HCT116 (cell line): ENCODE measurements around the gene PCBP3. TPM values are rescaled to one million over a fixed set of nuclear protein-coding genes. Genes with fewer than 3 reads are reported as not detected.

Experiments
- ATAC-seq: fragments of 200-7000 bp; cut with Tn5 transposase; 2 replicates; pipeline ENCODE4 v1.9.1; 2020; ENCODE audit warnings: mild to moderate bottlenecking, moderate library complexity
- BruUV-seq: library from RNA; stranded (reverse); fragments of 400-500 nt; replicated peaks from 2 replicates; lab custom pipeline; 2021; lab: Mats Ljungman, UMichigan
- CTCF ChIA-PET: fragments of 300-600 bp; sonication (Branson Sonifier 250); formaldehyde crosslinking; loops from one replicate; lab custom pipeline; 2021; ENCODE audit warnings: antibody characterized with exemption; lab: Charles Lee
- POLR2A ChIA-PET: fragments of 300-600, 350-600 bp; sonication (Branson Sonifier 250); formaldehyde crosslinking; loops from one replicate; lab custom pipeline; 2021; ENCODE audit warnings: antibody characterized with exemption; lab: Charles Lee
- RAD21 ChIA-PET, 2 experiments: fragments of 300-600 bp; sonication (Branson Sonifier 250); formaldehyde crosslinking; loops; one replicate each; lab custom pipeline; 2023; ENCODE audit warnings: low total read pairs in 2 of 2; ENCODE audit not compliant: uncharacterized antibody in 2 of 2, unreplicated experiment in 2 of 2, low non-redundant PET in 1 of 2; lab: Charles Lee
- DNase-seq: peaks from one replicate; pipeline ENCODE4 v3.0.0-alpha.2; 2010; ENCODE audit warnings: low read depth, low spot score
- H2AFZ ChIP-seq: fragments of 200-600 bp; shearing (Covaris generic), sonication (generic); 2 replicates; pipeline ENCODE4 v1.6.1; 2017; ENCODE audit warnings: low read depth, mixed run types, mixed read lengths, antibody characterized with exemption, low read length; ENCODE audit not compliant: poor library complexity, severe bottlenecking
- H3K27ac ChIP-seq: 2 replicates; pipeline ENCODE4 v1.5.1; 2012; ENCODE audit warnings: low read depth, low read length
- H3K27me3 ChIP-seq: fragments of 200-600 bp; sonication (generic); 2 replicates; pipeline ENCODE4 v1.6.1; 2016; ENCODE audit warnings: mixed run types, low read length, mixed read lengths; ENCODE audit not compliant: insufficient read depth
- H3K36me3 ChIP-seq, 2 experiments: fragments of 200-500 bp in 1 of 2; fragments of 200-600 bp in 1 of 2; sonication (Bioruptor generic) in 1 of 2; sonication (generic) in 1 of 2; 2 replicates each; pipeline versions ENCODE4 v1.5.1 to v1.6.1; 2014 to 2016; ENCODE audit warnings: low read length in 2 of 2, inconsistent platforms in 1 of 2, mixed read lengths in 1 of 2, mixed run types in 1 of 2; ENCODE audit not compliant: insufficient read depth in 2 of 2, control insufficient read depth in 1 of 2
- H3K4me1 ChIP-seq, 2 experiments: fragments of 200-600 bp in 1 of 2; sonication (generic) in 1 of 2; 2 replicates each; pipeline versions ENCODE4 v1.5.1 to v1.6.1; 2012 to 2017; ENCODE audit warnings: low read length in 2 of 2, inconsistent platforms in 1 of 2, mild to moderate bottlenecking in 1 of 2, mixed read lengths in 1 of 2, mixed run types in 1 of 2, moderate library complexity in 1 of 2; ENCODE audit not compliant: insufficient read depth in 2 of 2, control insufficient read depth in 1 of 2
- H3K4me2 ChIP-seq: fragments of 200-600 bp; sonication (generic); 2 replicates; pipeline ENCODE4 v1.6.1; 2017; ENCODE audit warnings: mixed run types, low read length, mixed read lengths
- H3K4me3 ChIP-seq, 2 experiments: fragments of 200-600 bp in 1 of 2; sonication (generic) in 1 of 2; replicated peaks in 1 of 2; 2 replicates each; pipeline ENCODE4 v1.5.1; 2011 to 2016; ENCODE audit warnings: low read length in 2 of 2, control low read depth in 1 of 2, low read depth in 1 of 2, mild to moderate bottlenecking in 1 of 2, mixed read lengths in 1 of 2, mixed run types in 1 of 2
- H3K79me2 ChIP-seq: fragments of 200-600 bp; sonication (generic); 2 replicates; pipeline ENCODE4 v1.6.1; 2017; ENCODE audit warnings: mild to moderate bottlenecking, mixed run types, low read length, moderate library complexity, mixed read lengths; ENCODE audit not compliant: insufficient read depth
- H3K9ac ChIP-seq: fragments of 200-600 bp; sonication (generic); 2 replicates; pipeline ENCODE4 v1.6.1; 2016; ENCODE audit warnings: low read length, mixed read lengths
- H3K9me2 ChIP-seq: fragments of 200-600 bp; sonication (generic), shearing (Covaris generic); 2 replicates; pipeline ENCODE4 v1.6.1; 2017; ENCODE audit warnings: mixed run types, mild to moderate bottlenecking, moderate library complexity; ENCODE audit not compliant: insufficient read depth
- H3K9me3 ChIP-seq, 2 experiments: fragments of 200-500 bp in 1 of 2; fragments of 200-600 bp in 1 of 2; sonication (Bioruptor generic) in 1 of 2; sonication (generic) in 1 of 2; 2 replicates each; pipeline ENCODE4 v1.6.1; 2014 to 2017; ENCODE audit warnings: low read length in 2 of 2, mixed read lengths in 2 of 2, inconsistent platforms in 1 of 2, low read depth in 1 of 2, mild to moderate bottlenecking in 1 of 2, mixed run types in 1 of 2, moderate library complexity in 1 of 2; ENCODE audit not compliant: control insufficient read depth in 1 of 2, insufficient read depth in 1 of 2
- H4K20me1 ChIP-seq: fragments of 200-600 bp; sonication (generic), shearing (Covaris generic); 2 replicates; pipeline ENCODE4 v1.6.1; 2017; ENCODE audit warnings: mixed run types, mild to moderate bottlenecking, moderate library complexity; ENCODE audit not compliant: insufficient read depth
- CEBPB ChIP-seq: IDR thresholded peaks from 2 replicates; pipeline ENCODE4 v1.6.1; 2012; ENCODE audit warnings: low read depth
- CTCF ChIP-seq, 3 experiments: fragments of 200-600 bp in 1 of 3; sonication (generic) in 1 of 3; IDR thresholded peaks in 2 of 3; conservative IDR thresholded peaks in 1 of 3; 2 replicates each; pipeline ENCODE4 v1.5.1; 2012 to 2017; ENCODE audit warnings: low read depth in 2 of 3, low read length in 2 of 3, antibody characterized with exemption in 1 of 3, borderline replicate concordance in 1 of 3, control low read depth in 1 of 3, mild to moderate bottlenecking in 1 of 3, mixed read lengths in 1 of 3, mixed run types in 1 of 3, moderate library complexity in 1 of 3; ENCODE audit not compliant: insufficient read depth in 1 of 3
- EGR1 ChIP-seq: IDR thresholded peaks from 2 replicates; pipeline ENCODE4 v1.6.1; 2012; ENCODE audit warnings: low read depth
- ELF1 ChIP-seq: IDR thresholded peaks from 2 replicates; pipeline ENCODE4 v1.6.1; 2012; ENCODE audit warnings: low read depth, borderline replicate concordance
- EZH2phosphoT487 ChIP-seq: fragments of 200-600 bp; IDR thresholded peaks from 2 replicates; pipeline ENCODE4 v1.6.1; 2018; ENCODE audit warnings: antibody characterized with exemption, borderline replicate concordance
- FOSL1 ChIP-seq: IDR thresholded peaks from 2 replicates; pipeline ENCODE4 v1.6.1; 2012; ENCODE audit warnings: low read depth
- JUND ChIP-seq: IDR thresholded peaks from 2 replicates; pipeline ENCODE4 v1.6.1; 2012
- MAX ChIP-seq: IDR thresholded peaks from 2 replicates; pipeline ENCODE4 v1.6.1; 2012
- POLR2A ChIP-seq: IDR thresholded peaks from 2 replicates; pipeline ENCODE4 v1.7.0; 2011; ENCODE audit warnings: borderline replicate concordance; ENCODE audit not compliant: insufficient read depth, insufficient read length; ENCODE audit errors: extremely low read depth
- POLR2AphosphoS5 ChIP-seq: IDR thresholded peaks from 2 replicates; pipeline ENCODE4 v1.6.1; 2011; ENCODE audit warnings: mild to moderate bottlenecking, low read depth, low read length, moderate library complexity
- RAD21 ChIP-seq: IDR thresholded peaks from 2 replicates; pipeline ENCODE4 v1.6.1; 2012; ENCODE audit warnings: low read depth, mild to moderate bottlenecking
- REST ChIP-seq: IDR thresholded peaks from 2 replicates; pipeline ENCODE4 v1.6.1; 2012; ENCODE audit warnings: low read depth
- SIN3A ChIP-seq: IDR thresholded peaks from 2 replicates; pipeline ENCODE4 v1.6.1; 2012; ENCODE audit warnings: low read depth
- SP1 ChIP-seq: IDR thresholded peaks from 2 replicates; pipeline ENCODE4 v1.6.1; 2012; ENCODE audit warnings: low read depth
- SRF ChIP-seq: IDR thresholded peaks from 2 replicates; pipeline ENCODE4 v1.6.1; 2012; ENCODE audit warnings: low read depth
- YY1 ChIP-seq: IDR thresholded peaks from 2 replicates; pipeline ENCODE4 v1.6.1; 2011; ENCODE audit warnings: low read length, low read depth, moderate library complexity, mild to moderate bottlenecking; ENCODE audit not compliant: insufficient replicate concordance; ENCODE audit errors: extremely low read depth
- ZBTB33 ChIP-seq: IDR thresholded peaks from 2 replicates; pipeline ENCODE4 v1.6.1; 2011; ENCODE audit warnings: mild to moderate bottlenecking, low read length, moderate library complexity; ENCODE audit not compliant: insufficient replicate concordance; ENCODE audit errors: extremely low read depth
- ZFX ChIP-seq: fragments of 450-650 bp; IDR thresholded peaks from 2 replicates; pipeline ENCODE4 v1.6.1; 2017
- intact Hi-C: fragments of 100-400 bp; cut with micrococcal nuclease; formaldehyde crosslinking; loops from 2 replicates; pipeline ENCODE4 v1.10.0; 2022
- total RNA-seq: library from RNA; stranded (reverse); gene quantifications from one replicate; pipeline ENCODE4 v1.2.1, GENCODE V29; 2021; ENCODE audit not compliant: unreplicated experiment

PCBP3 gene
- total RNA-seq, 1 experiment from 2014 or later = 3.1 TPM

- H3K27ac ChIP-seq = no peak overlapping the region
- POLR2A ChIA-PET = no interaction called here
Observed at GRCh38 chr21:45885597-45885929, 242.0 kb downstream of the PCBP3 start.

More at GRCh38 chr21:45885597-45885929, 242.0 kb downstream of the PCBP3 start:
- no peak for ATAC-seq
- Histone ChIP-seq H3K4me2 (no peak overlapping the region), H3K27me3 (peaks cover 14% of the 10 kb centered on the region; the same call in 1 of the 2 replicates), H3K9ac (no peak overlapping the region), H3K9me3 (no peaks in the 10 kb centered on the region), H3K4me1 (peaks cover 0 to 3% of the 10 kb centered on the region in 2 experiments; a peak in 1 of 4 replicates), H3K9me2 (no peaks in the 10 kb centered on the region), H3K79me2 (no peaks in the 10 kb centered on the region), H3K4me3 (no peak overlapping the region), H3K36me3 (no peaks in the 10 kb centered on the region), H4K20me1 (no peaks in the 10 kb centered on the region), H2AFZ (no peak overlapping the region)
- CTCF ChIA-PET = no interaction called here
- DNase-seq = no peak
- RAD21 ChIA-PET = no interaction called here
- no TSS peak for BruUV-seq
- TF ChIP-seq ELF1 (no peak), SRF (no peak), SIN3A (no peak), RAD21 (no peak), POLR2AphosphoS5 (no peak), POLR2A (no peak), JUND (no peak), ZBTB33 (no peak), EZH2phosphoT487 (no peak), MAX (no peak), REST (no peak), SP1 (no peak), ZFX (no peak), EGR1 (no peak), FOSL1 (no peak), CEBPB (no peak), YY1 (no peak), CTCF (IDR thresholded peaks at IDR 0.05 in 2 of 3, conservative IDR thresholded peaks at IDR 0.05 in 1 of 3; ENCODE audit: borderline replicate concordance in 1 of 3, insufficient read depth in 1 of 3, low read depth in 2 of 3, low read length in 2 of 3) (no peak)
- intact Hi-C loops = no loop called here
